Measurements from ENCODE around the gene LRAT. TPM values are rescaled to one million over a fixed set of nuclear protein-coding genes. Genes with fewer than 3 reads are reported as not detected.

The LRAT gene
- total and polyA plus RNA-seq, 9 of the 15 experiments (the other 6 are each of a cell fraction or from before 2014, with no cell fraction given) = 0.03 to 0.41 (median 0.07) TPM; not detected in 4

DNA sequence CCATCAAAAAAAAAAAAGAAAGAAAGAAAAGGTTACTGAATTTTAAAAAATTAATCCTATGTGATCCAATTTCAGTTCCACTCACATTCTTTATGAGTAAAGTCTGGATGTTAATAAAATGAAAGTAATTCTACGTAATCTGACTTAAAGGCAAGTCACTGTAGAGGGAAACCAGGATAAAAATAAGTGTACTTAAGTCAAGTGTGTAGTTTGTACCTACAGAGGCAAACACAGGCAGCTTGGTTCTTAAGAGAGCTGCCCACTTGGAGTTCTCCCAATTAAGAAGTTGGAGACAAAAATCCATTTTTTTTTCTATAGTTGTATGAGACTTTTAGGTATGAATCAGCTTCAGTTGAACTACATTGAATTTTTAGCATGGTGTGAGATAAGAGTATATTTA, 7.0 kb upstream of the LRAT start:
- Histone ChIP-seq H4K20me1 (replicated peaks; ENCODE audit: control insufficient read depth, insufficient read depth, low read length) (no peaks in the 10 kb centered on the region), H3K27me3 (ENCODE audit: control insufficient read depth in 2 of 2, insufficient read depth in 2 of 2, low read length in 2 of 2) (peaks cover 0 to 13% of the 10 kb centered on the region in 2 experiments; a peak in 4 of 5 replicates), H3K79me2 (ENCODE audit: control insufficient read depth, insufficient read depth, low read length) (no peaks in the 10 kb centered on the region), H3K4me3 (no peak overlapping the region), H3K9me3 (replicated peaks; ENCODE audit: control insufficient read depth, insufficient read depth, low read depth, low read length) (no peaks in the 10 kb centered on the region), H3K36me3 (ENCODE audit: control insufficient read depth, insufficient read depth, low read length) (no peaks in the 10 kb centered on the region), H3K27ac (ENCODE audit: extremely low read depth, low read depth, low read length) (no peak overlapping the region), H3K4me2 (ENCODE audit: insufficient read depth, low read length) (no peak overlapping the region), H3K4me1 (replicated peaks in 1 of 2; ENCODE audit: control insufficient read depth in 2 of 2, insufficient read depth in 2 of 2, low read length in 2 of 2) (peaks cover 0 to 3% of the 10 kb centered on the region in 2 experiments; a peak in 1 of 5 replicates), H3K9me1 (ENCODE audit: control insufficient read depth, insufficient read depth, low read length) (no peaks in the 10 kb centered on the region), H3K9ac (ENCODE audit: insufficient read depth in 1 of 2, low read depth in 2 of 2, low read length in 2 of 2) (no peak overlapping the region), H2AFZ (ENCODE audit: low read depth, low read length) (no peak overlapping the region)
- FAIRE-seq (no peak), ATAC-seq (no peak), DNase-seq (ENCODE audit: extremely low read depth in 1 of 4, low spot score in 3 of 4) (no peak)
- ChIA-PET CTCF (ENCODE audit: low intra/inter-chr PET ratio) (interaction anchor here (0.6 kb wide), 1 partner anchor 1606 kb away, joined by 3 read pairs; no protein-coding TSS in a partner anchor), POLR2A (no interaction called here)
- in situ Hi-C loops (cut with MboI) = no loop called here
- no peak for TF ChIP-seq SNRNP70 (optimal IDR thresholded peaks at IDR 0.05; ENCODE audit: low read depth, low read length)
- TF ChIP-seq NBN (IDR thresholded peaks at IDR 0.05; ENCODE audit: low read depth) = no peak
- TF ChIP-seq, protein P1, sequence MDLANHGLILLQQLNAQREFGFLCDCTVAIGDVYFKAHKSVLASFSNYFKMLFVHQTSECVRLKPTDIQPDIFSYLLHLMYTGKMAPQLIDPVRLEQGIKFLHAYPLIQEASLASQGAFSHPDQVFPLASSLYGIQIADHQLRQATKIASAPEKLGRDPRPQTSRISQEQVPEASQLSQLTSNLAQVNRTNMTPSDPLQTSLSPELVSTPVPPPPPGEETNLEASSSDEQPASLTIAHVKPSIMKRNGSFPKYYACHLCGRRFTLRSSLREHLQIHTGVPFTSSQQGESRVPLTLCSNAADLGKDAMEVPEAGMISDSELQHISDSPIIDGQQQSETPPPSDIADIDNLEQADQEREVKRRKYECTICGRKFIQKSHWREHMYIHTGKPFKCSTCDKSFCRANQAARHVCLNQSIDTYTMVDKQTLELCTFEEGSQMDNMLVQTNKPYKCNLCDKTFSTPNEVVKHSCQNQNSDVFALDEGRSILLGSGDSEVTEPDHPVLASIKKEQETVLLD (IDR thresholded peaks at IDR 0.05) = no peak
- no peak for TF ChIP-seq HSF4 (CRISPR knock-in tag; IDR thresholded peaks at IDR 0.05; ENCODE audit: borderline replicate concordance)
- 0% methylated on average over 1 of the region's 1 CpG for WGBS (ENCODE audit: insufficient coverage, low coverage, missing lambda C conversion rate)
- intact Hi-C loops (cut with micrococcal nuclease) = no loop called here
- no TSS peak for BruUV-seq (replicated peaks)

DNA sequence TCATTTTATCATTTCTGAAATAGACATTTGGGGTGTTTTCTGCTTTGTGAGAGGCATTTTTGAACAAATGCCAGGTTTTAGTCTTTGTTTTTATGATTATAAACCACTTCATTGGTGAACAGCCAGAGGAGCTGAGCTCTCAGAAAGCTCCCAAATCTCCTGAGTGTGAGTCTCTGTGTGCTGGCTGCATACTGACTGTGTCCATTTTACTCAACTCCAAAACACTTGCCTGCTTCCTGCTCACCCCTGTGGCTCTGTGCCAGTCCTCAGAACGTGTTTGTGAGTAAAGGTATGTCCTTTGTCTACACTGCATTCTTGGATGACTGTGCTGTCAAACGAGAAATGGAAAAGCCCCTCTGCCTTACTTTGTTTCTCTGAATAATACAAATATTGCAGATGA, 5.4 kb upstream of the LRAT start:
- POLR2A ChIA-PET = interaction anchor here (0.6 kb wide), 1 partner anchor 187 kb away, joined by 4 read pairs; no protein-coding TSS in a partner anchor
- DNase-seq (ENCODE audit: extremely low read depth in 1 of 4, low spot score in 3 of 4) = no peak
- H3K27me3 ChIP-seq (ENCODE audit: control insufficient read depth in 2 of 2, insufficient read depth in 2 of 2, low read length in 2 of 2) = peaks cover 5 to 26% of the 10 kb centered on the region in 2 experiments; a peak in 4 of 5 replicates
- no peaks in the 10 kb centered on the region for H3K9me3 ChIP-seq (replicated peaks; ENCODE audit: control insufficient read depth, insufficient read depth, low read depth, low read length)
- no peaks in the 10 kb centered on the region for H3K36me3 ChIP-seq (ENCODE audit: control insufficient read depth, insufficient read depth, low read length)
- no peak overlapping the region for H3K4me2 ChIP-seq (ENCODE audit: insufficient read depth, low read length)
- no peak overlapping the region for H3K4me3 ChIP-seq
- no peak for ATAC-seq
- H3K9me1 ChIP-seq (ENCODE audit: control insufficient read depth, insufficient read depth, low read length) = no peaks in the 10 kb centered on the region
- H4K20me1 ChIP-seq (replicated peaks; ENCODE audit: control insufficient read depth, insufficient read depth, low read length) = no peaks in the 10 kb centered on the region
- no peak for FAIRE-seq
- no peak for TF ChIP-seq POLR3G (IDR thresholded peaks at IDR 0.05; ENCODE audit: extremely low read depth, insufficient read length, insufficient replicate concordance)
- H3K4me1 ChIP-seq (replicated peaks in 1 of 2; ENCODE audit: control insufficient read depth in 2 of 2, insufficient read depth in 2 of 2, low read length in 2 of 2) = peaks cover 0 to 7% of the 10 kb centered on the region in 2 experiments; a peak in 2 of 5 replicates
- H3K27ac ChIP-seq (ENCODE audit: extremely low read depth, low read depth, low read length) = no peak overlapping the region
- 0% methylated on average over 2 of the region's 2 CpGs for WGBS (ENCODE audit: insufficient coverage, low coverage, missing lambda C conversion rate)
- intact Hi-C loops (cut with micrococcal nuclease) = no loop called here
- CTCF ChIA-PET (ENCODE audit: low intra/inter-chr PET ratio) = no interaction called here
- H3K9ac ChIP-seq (ENCODE audit: insufficient read depth in 1 of 2, low read depth in 2 of 2, low read length in 2 of 2) = no peak overlapping the region
- H2AFZ ChIP-seq (ENCODE audit: low read depth, low read length) = no peak overlapping the region
- no TSS peak for BruUV-seq (replicated peaks)
- H3K79me2 ChIP-seq (ENCODE audit: control insufficient read depth, insufficient read depth, low read length) = no peaks in the 10 kb centered on the region
- in situ Hi-C loops (cut with MboI) = no loop called here

Measured in K562 (cell line).